OCI-LY7 (cell line): ENCODE results near the gene TNS1. TPM values are rescaled to one million over a fixed set of nuclear protein-coding genes. Genes with fewer than 3 reads are reported as not detected.

ENCODE experiments used
- BruUV-seq: library from RNA; stranded (reverse); fragments of 400-500 nt; replicated peaks from 2 replicates; lab custom pipeline; 2021; lab: Mats Ljungman, UMichigan
- CTCF ChIA-PET: fragments of 300-600 bp; sonication (Branson Sonifier 250); formaldehyde crosslinking; loops from one replicate; lab custom pipeline; 2022; ENCODE audit warnings: antibody characterized with exemption; ENCODE audit not compliant: unreplicated experiment; lab: Charles Lee
- POLR2A ChIA-PET: fragments of 300-600 bp; sonication (Branson Sonifier 250); formaldehyde crosslinking; loops from one replicate; lab custom pipeline; 2022; ENCODE audit warnings: antibody characterized with exemption; lab: Charles Lee
- DNase-seq: peaks from one replicate; pipeline ENCODE4 v3.0.0-alpha.2; 2015; ENCODE audit warnings: low spot score
- H2AFZ ChIP-seq: fragments of 200-600 bp; sonication (generic), shearing (Covaris generic); 2 replicates; pipeline ENCODE4 v1.6.1; 2014; ENCODE audit warnings: mild to moderate bottlenecking, antibody characterized with exemption, low read length, moderate library complexity
- H3K27ac ChIP-seq: fragments of 200-600 bp; sonication (generic); 2 replicates; pipeline ENCODE4 v1.5.1; 2014; ENCODE audit warnings: mixed run types, low read depth, mild to moderate bottlenecking, moderate library complexity, low read length, inconsistent platforms; ENCODE audit not compliant: poor library complexity, severe bottlenecking
- H3K36me3 ChIP-seq: fragments of 200-600 bp; sonication (generic); 2 replicates; pipeline ENCODE4 v1.6.1; 2014; ENCODE audit warnings: mild to moderate bottlenecking, antibody characterized with exemption, low read length, moderate library complexity, mixed read lengths; ENCODE audit not compliant: insufficient read depth
- H3K4me1 ChIP-seq: fragments of 200-600 bp; sonication (generic); 2 replicates; pipeline ENCODE4 v1.5.1; 2014; ENCODE audit warnings: mild to moderate bottlenecking, low read length; ENCODE audit not compliant: insufficient read depth, poor library complexity, severe bottlenecking
- H3K4me2 ChIP-seq: fragments of 200-600 bp; sonication (generic); 2 replicates; pipeline ENCODE4 v1.6.1; 2014; ENCODE audit warnings: mild to moderate bottlenecking, low read length
- H3K4me3 ChIP-seq: fragments of 200-600 bp; sonication (generic); 2 replicates; pipeline ENCODE4 v1.5.1; 2014; ENCODE audit warnings: mild to moderate bottlenecking, low read depth, low read length; ENCODE audit not compliant: poor library complexity, severe bottlenecking
- H3K79me2 ChIP-seq: fragments of 200-600 bp; sonication (generic); 2 replicates; pipeline ENCODE4 v1.6.1; 2016; ENCODE audit warnings: low read depth, mild to moderate bottlenecking, low read length, moderate library complexity, mixed read lengths; ENCODE audit not compliant: insufficient read depth
- H3K9me2 ChIP-seq: fragments of 200-600 bp; sonication (generic); 2 replicates; pipeline ENCODE4 v1.6.1; 2016; ENCODE audit warnings: mild to moderate bottlenecking, low read length, mixed read lengths; ENCODE audit not compliant: insufficient read depth
- H3K9me3 ChIP-seq: fragments of 200-600 bp; sonication (generic); 2 replicates; pipeline ENCODE4 v1.6.1; 2014; ENCODE audit warnings: mild to moderate bottlenecking, mixed run types, low read length, mixed read lengths
- H4K20me1 ChIP-seq: fragments of 200-600 bp; sonication (generic); 2 replicates; pipeline ENCODE4 v1.6.1; 2014; ENCODE audit warnings: mild to moderate bottlenecking, antibody characterized with exemption, low read length, moderate library complexity, mixed read lengths; ENCODE audit not compliant: insufficient read depth
- CTCF ChIP-seq: fragments of 200-600 bp; sonication (generic); conservative IDR thresholded peaks from 2 replicates; pipeline ENCODE4 v1.5.1; 2014; ENCODE audit warnings: mild to moderate bottlenecking, antibody characterized with exemption, low read length, moderate library complexity, mixed read lengths
- EZH2phosphoT487 ChIP-seq: fragments of 200-600 bp; sonication (generic); IDR thresholded peaks from 2 replicates; pipeline ENCODE4 v1.6.1; 2018; ENCODE audit warnings: low read depth, borderline replicate concordance, mild to moderate bottlenecking, mixed run types, antibody characterized with exemption, low read length, moderate library complexity, mixed read lengths
- intact Hi-C: fragments of 100-400 bp; cut with micrococcal nuclease; formaldehyde crosslinking; loops from one replicate; pipeline ENCODE4 v1.10.0; 2022; ENCODE audit not compliant: unreplicated experiment
- total RNA-seq, 2 experiments: library from RNA; depleted of rRNA in 1 of 2; stranded (reverse); fragments of >200 nt in 1 of 2; shearing (Covaris generic) in 1 of 2; gene quantifications; 2 replicates each; pipeline ENCODE4 v1.2.3, GENCODE V29; 2014 to 2022

Gene TNS1
- total RNA-seq, 2 experiments from 2014 or later, result not detected

GRCh38 chr2:217876253-217876570 is 126.6 kb downstream of the TNS1 start:
- no TSS peak for BruUV-seq
- CTCF ChIA-PET, result no interaction called here

GRCh38 chr2:217875556-217876252 is 127.1 kb downstream of the TNS1 start:
- no peak overlapping the region for H3K4me3 ChIP-seq
- POLR2A ChIA-PET, result no interaction called here

More at GRCh38 chr2:217876253-217876570, 126.6 kb downstream of the TNS1 start:
- Histone ChIP-seq H3K9me2 (no peaks in the 10 kb centered on the region), H2AFZ (no peak overlapping the region), H3K4me1 (no peaks in the 10 kb centered on the region), H3K4me3 (no peak overlapping the region), H3K27ac (no peak overlapping the region), H4K20me1 (no peaks in the 10 kb centered on the region), H3K4me2 (no peak overlapping the region), H3K79me2 (no peaks in the 10 kb centered on the region), H3K36me3 (no peaks in the 10 kb centered on the region), H3K9me3 (no peaks in the 10 kb centered on the region)
- POLR2A ChIA-PET, result no interaction called here
- DNase-seq, result no peak
- intact Hi-C loops, result no loop called here
- TF ChIP-seq EZH2phosphoT487, result no peak

GRCh38 chr2:217875138-217875537 is 127.7 kb downstream of the TNS1 start:
- H3K9me2 ChIP-seq, result no peaks in the 10 kb centered on the region
- intact Hi-C loops, result no loop called here
- DNase-seq, result no peak
- no peaks in the 10 kb centered on the region for H3K4me1 ChIP-seq
- BruUV-seq, result no TSS peak
- H3K4me2 ChIP-seq, result no peak overlapping the region
- H3K4me3 ChIP-seq, result no peak overlapping the region
- ChIA-PET POLR2A (no interaction called here), CTCF (no interaction called here)
- H2AFZ ChIP-seq, result no peak overlapping the region
- H3K36me3 ChIP-seq, result no peaks in the 10 kb centered on the region
- H3K79me2 ChIP-seq, result no peaks in the 10 kb centered on the region
- TF ChIP-seq EZH2phosphoT487 (no peak), CTCF (no peak)
- H3K9me3 ChIP-seq, result no peaks in the 10 kb centered on the region
- no peaks in the 10 kb centered on the region for H4K20me1 ChIP-seq
- H3K27ac ChIP-seq, result no peak overlapping the region

More at GRCh38 chr2:217875556-217876252, 127.1 kb downstream of the TNS1 start:
- Histone ChIP-seq H3K9me2 (no peaks in the 10 kb centered on the region), H4K20me1 (no peaks in the 10 kb centered on the region), H3K9me3 (no peaks in the 10 kb centered on the region), H3K4me2 (no peak overlapping the region), H3K79me2 (no peaks in the 10 kb centered on the region), H3K27ac (no peak overlapping the region), H3K4me1 (no peaks in the 10 kb centered on the region), H3K36me3 (no peaks in the 10 kb centered on the region), H2AFZ (no peak overlapping the region)
- intact Hi-C loops, result no loop called here
- BruUV-seq, result no TSS peak
- CTCF ChIA-PET, result no interaction called here
- no peak for TF ChIP-seq EZH2phosphoT487
- no peak for TF ChIP-seq CTCF
- DNase-seq, result no peak
